H1 (cell line): ENCODE results near the gene LYPD3. TPM values are rescaled to one million over a fixed set of nuclear protein-coding genes. Genes with fewer than 3 reads are reported as not detected.

Experiments
- CTCF ChIA-PET: fragments of 300-600 bp; sonication (Branson Sonifier 250); formaldehyde crosslinking; loops from one replicate; lab custom pipeline; 2021; ENCODE audit not compliant: partially characterized antibody; lab: Charles Lee
- POLR2A ChIA-PET: fragments of 300-600 bp; sonication (Branson Sonifier 250); formaldehyde crosslinking; loops from one replicate; lab custom pipeline; 2021; ENCODE audit warnings: inconsistent platforms; ENCODE audit not compliant: partially characterized antibody; lab: Charles Lee
- DNase-seq, 2 experiments: peaks; one replicate each; pipeline versions ENCODE4 v3.0.0 to v3.0.0-alpha.2; 2010 to 2022; ENCODE audit warnings: low spot score in 2 of 2, low read depth in 1 of 2, mixed read lengths in 1 of 2
- FAIRE-seq: peaks from 2 replicates; lab custom pipeline; 2011; peaks lifted over from hg19 to GRCh38; lab: Jason Lieb, UNC
- H2AFZ ChIP-seq: 2 replicates; pipeline ENCODE4 v1.8.1; 2012; ENCODE audit warnings: low read length, inconsistent platforms
- H2AK5ac ChIP-seq: 2 replicates; pipeline ENCODE4 v1.6.1; 2013; ENCODE audit warnings: low read depth, low read length
- H2BK120ac ChIP-seq: replicated peaks from 2 replicates; pipeline ENCODE3; 2013; ENCODE audit warnings: low read depth, low read length, inconsistent platforms
- H2BK12ac ChIP-seq: 2 replicates; pipeline ENCODE4 v1.6.1; 2013; ENCODE audit warnings: low read depth, low read length
- H2BK15ac ChIP-seq: 2 replicates; pipeline ENCODE4 v1.6.1; 2013; ENCODE audit warnings: low read length
- H2BK20ac ChIP-seq: 2 replicates; pipeline ENCODE4 v1.6.1; 2013; ENCODE audit warnings: low read length
- H2BK5ac ChIP-seq: 2 replicates; pipeline ENCODE4 v1.6.1; 2013; ENCODE audit warnings: low read depth, low read length
- H3K14ac ChIP-seq: 2 replicates; pipeline ENCODE4 v1.6.1; 2013; ENCODE audit warnings: inconsistent platforms; ENCODE audit not compliant: insufficient read length
- H3K18ac ChIP-seq: 2 replicates; pipeline ENCODE4 v1.6.1; 2013; ENCODE audit warnings: low read length; ENCODE audit errors: extremely low read depth
- H3K23ac ChIP-seq: 2 replicates; pipeline ENCODE4 v1.6.1; 2013; ENCODE audit warnings: inconsistent platforms; ENCODE audit not compliant: insufficient read length
- H3K23me2 ChIP-seq: 2 replicates; pipeline ENCODE4 v1.6.1; 2013; ENCODE audit warnings: low read depth, low read length
- H3K27ac ChIP-seq: 2 replicates; pipeline ENCODE4 v1.6.1; 2011; ENCODE audit warnings: low read depth, low read length, inconsistent platforms
- H3K27me3 ChIP-seq, 4 experiments: replicated peaks in 1 of 4; 1 replicate in 1 of 4; 2 replicates in 3 of 4; pipeline versions ENCODE4 v1.6.1 to v1.8.1; 2011 to 2013; ENCODE audit warnings: low read length in 3 of 4, mild to moderate bottlenecking in 3 of 4, inconsistent platforms in 2 of 4, mixed read lengths in 2 of 4, moderate library complexity in 1 of 4; ENCODE audit not compliant: control insufficient read depth in 3 of 4, insufficient read depth in 3 of 4; ENCODE audit errors: extremely low read depth in 1 of 4
- H3K36me3 ChIP-seq, 4 experiments: 2 replicates each; pipeline versions ENCODE4 v1.6.1 to v1.8.1; 2011 to 2013; ENCODE audit warnings: mild to moderate bottlenecking in 4 of 4, low read length in 3 of 4, moderate library complexity in 2 of 4, control low read depth in 1 of 4, inconsistent platforms in 1 of 4; ENCODE audit not compliant: insufficient read depth in 4 of 4, control insufficient read depth in 2 of 4
- H3K4ac ChIP-seq: replicated peaks from 2 replicates; pipeline ENCODE3; 2013; ENCODE audit warnings: low read length, low read depth, mixed read lengths, inconsistent platforms; ENCODE audit not compliant: insufficient read length
- H3K4me1 ChIP-seq, 4 experiments: replicated peaks in 1 of 4; 1 replicate in 1 of 4; 2 replicates in 3 of 4; pipeline versions ENCODE4 v1.6.1 to v1.8.1; 2011 to 2013; ENCODE audit warnings: low read length in 3 of 4, inconsistent platforms in 2 of 4, mixed read lengths in 1 of 4; ENCODE audit not compliant: insufficient read depth in 4 of 4, control insufficient read depth in 3 of 4
- H3K4me2 ChIP-seq, 2 experiments: 2 replicates each; pipeline versions ENCODE4 v1.6.1 to v1.8.1; 2011 to 2013; ENCODE audit warnings: low read depth in 2 of 2, low read length in 2 of 2, control low read depth in 1 of 2, inconsistent platforms in 1 of 2, mild to moderate bottlenecking in 1 of 2; ENCODE audit not compliant: insufficient read depth in 1 of 2
- H3K4me3 ChIP-seq, 4 experiments: fragments of 200-600, 300-600 bp in 1 of 4; sonication (generic), shearing (Covaris generic), sonication (Bioruptor Twin) in 1 of 4; 2 replicates each; pipeline versions ENCODE4 v1.5.1 to v1.8.1; 2011 to 2016; ENCODE audit warnings: low read length in 4 of 4, low read depth in 3 of 4, control low read depth in 2 of 4, inconsistent platforms in 2 of 4, mild to moderate bottlenecking in 2 of 4, mixed read lengths in 1 of 4, moderate library complexity in 1 of 4; ENCODE audit not compliant: insufficient read depth in 2 of 4; ENCODE audit errors: extremely low read depth in 1 of 4
- H3K56ac ChIP-seq: replicated peaks from 2 replicates; pipeline ENCODE3; 2013; ENCODE audit warnings: low read depth, mild to moderate bottlenecking, mixed read lengths, low read length, inconsistent platforms; ENCODE audit not compliant: insufficient read length
- H3K79me1 ChIP-seq: 2 replicates; pipeline ENCODE4 v1.6.1; 2013; ENCODE audit warnings: low read depth, low read length, control low read depth
- H3K79me2 ChIP-seq, 2 experiments: 2 replicates each; pipeline versions ENCODE4 v1.6.1 to v1.8.1; 2012 to 2013; ENCODE audit warnings: low read length in 2 of 2, mild to moderate bottlenecking in 2 of 2, inconsistent platforms in 1 of 2; ENCODE audit not compliant: insufficient read depth in 2 of 2, control insufficient read depth in 1 of 2
- H3K9ac ChIP-seq, 4 experiments: replicated peaks in 1 of 4; 1 replicate in 1 of 4; 2 replicates in 3 of 4; pipeline versions ENCODE4 v1.6.1 to v1.8.1; 2011 to 2013; ENCODE audit warnings: low read depth in 3 of 4, low read length in 3 of 4, control low read depth in 2 of 4, mild to moderate bottlenecking in 2 of 4, moderate library complexity in 2 of 4, inconsistent platforms in 1 of 4; ENCODE audit errors: extremely low read depth in 1 of 4
- H3K9me3 ChIP-seq, 2 experiments: 2 replicates each; pipeline versions ENCODE4 v1.6.1 to v1.8.1; 2012 to 2013; ENCODE audit warnings: mild to moderate bottlenecking in 2 of 2, moderate library complexity in 2 of 2, control low read depth in 1 of 2, inconsistent platforms in 1 of 2, low read depth in 1 of 2, low read length in 1 of 2, mixed read lengths in 1 of 2; ENCODE audit not compliant: insufficient read depth in 2 of 2
- H4K20me1 ChIP-seq, 2 experiments: replicated peaks in 1 of 2; 2 replicates each; pipeline versions ENCODE3 to v1.8.1; 2011 to 2013; ENCODE audit warnings: inconsistent platforms in 2 of 2, low read length in 2 of 2, mild to moderate bottlenecking in 1 of 2; ENCODE audit not compliant: insufficient read depth in 2 of 2, control insufficient read depth in 1 of 2
- H4K5ac ChIP-seq: 2 replicates; pipeline ENCODE4 v1.6.1; 2013; ENCODE audit warnings: low read length, low read depth, mixed read lengths, inconsistent platforms; ENCODE audit not compliant: insufficient read length
- H4K8ac ChIP-seq: 2 replicates; pipeline ENCODE4 v1.8.0; 2013; ENCODE audit warnings: mild to moderate bottlenecking, moderate library complexity, low read length, inconsistent platforms; ENCODE audit not compliant: insufficient read depth; ENCODE audit errors: extremely low read depth
- H4K91ac ChIP-seq: replicated peaks from 2 replicates; pipeline ENCODE3; 2013; ENCODE audit warnings: low read length, mixed read lengths, inconsistent platforms; ENCODE audit not compliant: insufficient read length
- KDM4A ChIP-seq: IDR thresholded peaks from one replicate; pipeline ENCODE4 v1.7.1; 2012; ENCODE audit warnings: low read depth, mild to moderate bottlenecking, moderate library complexity, low read length, inconsistent platforms; ENCODE audit not compliant: severe bottlenecking
- WGBS, 2 experiments: shearing (Covaris generic) in 1 of 2; methylation state at CpG; one replicate each; pipeline versions ENCODE4 v1.1.6 to v1.1.7; 2013 to 2015; ENCODE audit warnings: low lambda C conversion rate in 2 of 2, mixed read lengths in 2 of 2, inconsistent platforms in 1 of 2, low coverage in 1 of 2, missing lambda C conversion rate in 1 of 2; ENCODE audit not compliant: insufficient replicate concordance in 2 of 2, insufficient coverage in 1 of 2, insufficient read length in 1 of 2; ENCODE audit errors: extremely low coverage in 1 of 2, missing lambda C conversion rate in 1 of 2; 5-methylcytosine and 5-hydroxymethylcytosine counted together
- polyA plus RNA-seq, 7 experiments: library from polyadenylated mRNA; depleted of rRNA in 3 of 7; stranded (reverse) in 5 of 7; unstranded in 2 of 7; fragments of >200 nt in 5 of 7; fragments of 200-250 nt in 2 of 7; gene quantifications; 1 replicate in 5 of 7; 2 replicates in 1 of 7; 4 replicates in 1 of 7; pipeline versions ENCODE4 v1.2.1 to v1.2.3, GENCODE V29; 2011 to 2013; ENCODE audit warnings: missing spikeins in 2 of 7, mixed read lengths in 2 of 7
- total RNA-seq: library from RNA; stranded (reverse); fragmentation: NEBNext Ultra II Directional; extraction: Animal tissue kit (Norgen Biotek cat#: 25700); gene quantifications from 2 replicates; pipeline ENCODE4 v1.2.1, GENCODE V29; 2021

The LYPD3 gene
- total and polyA plus RNA-seq, 2 of the 8 experiments (the other 6 are each of a cell fraction or from before 2014, with no cell fraction given), result 4.1 to 16.4 TPM

DNA sequence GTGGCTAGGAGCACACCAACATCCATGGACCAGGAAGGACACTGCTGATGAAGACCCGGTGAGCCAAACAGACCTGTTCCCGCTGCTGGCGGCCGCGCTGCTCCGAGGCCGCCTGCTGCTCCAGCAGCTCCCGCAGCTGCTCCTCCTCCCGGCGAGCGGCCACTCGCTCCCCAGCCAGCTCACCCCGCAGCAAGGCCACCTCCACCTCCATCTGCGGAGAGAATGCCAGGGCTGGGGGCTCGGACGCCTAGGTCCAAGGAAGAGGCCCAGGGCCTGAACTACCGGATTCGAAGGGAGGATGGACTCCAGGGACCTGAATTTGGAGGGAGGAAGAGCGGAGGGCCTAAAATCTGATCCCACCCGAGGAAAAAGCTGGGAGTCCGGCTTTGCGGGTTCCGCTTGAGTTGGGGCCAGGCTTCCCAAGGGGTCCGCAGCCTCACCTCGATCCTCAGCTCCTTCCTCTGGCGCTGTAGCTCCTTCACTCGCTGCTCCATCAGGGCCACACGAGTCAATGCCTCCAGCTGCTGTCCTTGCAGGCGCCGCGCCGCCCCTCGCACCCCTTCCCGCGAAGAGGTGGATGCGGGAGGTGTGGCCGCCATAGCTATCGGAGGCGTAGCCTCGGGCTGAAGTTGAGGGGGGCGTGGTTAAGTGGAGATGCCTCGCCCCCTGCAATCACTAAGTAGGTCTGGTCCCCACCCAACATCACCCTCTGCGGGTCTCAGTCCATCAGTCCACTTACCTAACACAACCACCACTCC is 36.4 kb upstream of the LYPD3 start:
- no peaks in the 10 kb centered on the region for H3K79me1 ChIP-seq
- no peak overlapping the region for H3K4ac ChIP-seq
- no peak overlapping the region for H2BK15ac ChIP-seq
- peaks cover 0 to 4% (median 1%) of the 10 kb centered on the region in 4 experiments; a peak in 1 of 8 replicates for H3K36me3 ChIP-seq
- peak overlapping the region; percentile 65; the same call in 1 of the 2 replicates for H2AFZ ChIP-seq
- CTCF ChIA-PET, result interaction anchor here (0.7 to 1.4 kb wide), 11 partner anchors 18 to 92 kb away, joined by 3 to 6 read pairs (median 3); partner anchors contain the start of gene LYPD3
- H3K27me3 ChIP-seq, result peaks cover 3 to 16% (median 14%) of the 10 kb centered on the region in 4 experiments
- H2BK120ac ChIP-seq, result no peak overlapping the region
- no peak overlapping the region for H3K23ac ChIP-seq
- FAIRE-seq (no peak), DNase-seq (peak; percentile 43 to 83)
- H2BK12ac ChIP-seq, result peak overlapping the region; percentile 84; the same call in 1 of the 2 replicates
- H4K20me1 ChIP-seq, result peaks cover 0 to 2% of the 10 kb centered on the region in 2 experiments
- no peak overlapping the region for H2BK20ac ChIP-seq
- no peak overlapping the region for H2AK5ac ChIP-seq
- POLR2A ChIA-PET, result interaction anchor here (0.7 to 1.4 kb wide), 9 partner anchors 9 to 41 kb away, joined by 3 to 6 read pairs (median 3); no protein-coding TSS in a partner anchor
- H4K91ac ChIP-seq, result peak overlapping the region; percentile 60
- H3K9ac ChIP-seq, result peak overlapping the region in 3 of 4 experiments; percentile 5 to 65 (median 49); a peak in 5 of 7 replicates
- H4K8ac ChIP-seq, result peak overlapping the region; percentile 82
- H4K5ac ChIP-seq, result no peak overlapping the region
- peak overlapping the region; percentile 49; the same call in 1 of the 2 replicates for H2BK5ac ChIP-seq
- WGBS, 2 experiments, result 7% methylated on average over 42 of the region's 43 CpGs; no CpG with 5 or more reads in 1 of the 2 experiments
- peaks cover 18% of the 10 kb centered on the region; the same call in 1 of the 2 replicates for H3K23me2 ChIP-seq
- peak overlapping the region; percentile 90 for H3K18ac ChIP-seq
- H3K9me3 ChIP-seq, result no peaks in the 10 kb centered on the region
- H3K79me2 ChIP-seq, result no peaks in the 10 kb centered on the region
- peak overlapping the region; percentile 65 to 70 (median 68) for H3K4me3 ChIP-seq
- no peak overlapping the region for H3K27ac ChIP-seq
- peak overlapping the region; percentile 74 to 91 for H3K4me2 ChIP-seq
- H3K4me1 ChIP-seq, result peaks cover 0 to 6% (median 0%) of the 10 kb centered on the region in 4 experiments; a peak in 1 of 7 replicates
- H3K14ac ChIP-seq, result no peak overlapping the region
- no peak overlapping the region for H3K56ac ChIP-seq
- peak; percentile 68 for TF ChIP-seq KDM4A
